SK-N-SH treated with all-trans-retinoic acid at 6 μM for 48 hours (cell line): ENCODE measurements around the gene BAK1.

ENCODE experiments used
- ATAC-seq: fragments of 200-7000 bp; cut with Tn5 transposase; 3 replicates; pipeline ENCODE4 v1.9.1; 2020; ENCODE audit warnings: mild to moderate bottlenecking, moderate library complexity
- ARNTL ChIP-seq: fragments of 450-650 bp; formaldehyde crosslinking; IDR thresholded peaks from 2 replicates; pipeline ENCODE4 v1.5.0; 2020; ENCODE audit warnings: low read depth, mild to moderate bottlenecking, moderate library complexity, borderline replicate concordance
- BACH2 ChIP-seq: fragments of 250-450 bp; sonication (Bioruptor Pico); IDR thresholded peaks from 2 replicates; pipeline ENCODE4 v1.9.0; 2021; ENCODE audit warnings: mild to moderate bottlenecking, borderline replicate concordance
- CREB5 ChIP-seq: fragments of 250-450 bp; sonication (Bioruptor Pico); IDR thresholded peaks from 2 replicates; pipeline ENCODE4 v1.5.1; 2020; ENCODE audit warnings: low read depth, mild to moderate bottlenecking, moderate library complexity
- CSDC2 ChIP-seq: fragments of 250-450 bp; sonication (Bioruptor Pico); IDR thresholded peaks from 2 replicates; pipeline ENCODE4 v1.5.0; 2020; ENCODE audit warnings: mild to moderate bottlenecking, moderate library complexity
- CSRNP3 ChIP-seq: fragments of 250-450 bp; sonication (Bioruptor Pico); IDR thresholded peaks from 2 replicates; pipeline ENCODE4 v1.5.1; 2021; ENCODE audit warnings: mild to moderate bottlenecking, moderate library complexity
- ESRRG ChIP-seq: fragments of 250-450 bp; sonication (Bioruptor Pico); IDR thresholded peaks from 2 replicates; pipeline ENCODE4 v1.6.1; 2021; ENCODE audit warnings: mild to moderate bottlenecking
- ISL1 ChIP-seq: fragments of 250-450 bp; sonication (Bioruptor Pico); IDR thresholded peaks from 2 replicates; pipeline ENCODE4 v2.1.2; 2022; ENCODE audit warnings: mild to moderate bottlenecking, moderate library complexity
- OSR1 ChIP-seq: fragments of 250-450 bp; sonication (Bioruptor Pico); IDR thresholded peaks from 2 replicates; pipeline ENCODE4 v1.8.0; 2022; ENCODE audit warnings: moderate library complexity, mild to moderate bottlenecking, inconsistent platforms
- PATZ1 ChIP-seq: fragments of 250-450 bp; sonication (Bioruptor Pico); IDR thresholded peaks from 2 replicates; pipeline ENCODE4 v1.8.0; 2020; ENCODE audit warnings: mild to moderate bottlenecking, moderate library complexity, borderline replicate concordance
- POU6F1 ChIP-seq: fragments of 250-450 bp; sonication (Bioruptor Pico); IDR thresholded peaks from 2 replicates; pipeline ENCODE4 v1.8.0; 2021; ENCODE audit warnings: low read depth, mild to moderate bottlenecking, moderate library complexity, borderline replicate concordance
- PPARA ChIP-seq: fragments of 250-450 bp; sonication (Bioruptor Pico); IDR thresholded peaks from 2 replicates; pipeline ENCODE4 v1.5.0; 2020; ENCODE audit warnings: mild to moderate bottlenecking, borderline replicate concordance
- SNAI2 ChIP-seq: fragments of 250-450 bp; sonication (Bioruptor Pico); IDR thresholded peaks from 2 replicates; pipeline ENCODE4 v1.5.0; 2020; ENCODE audit warnings: mild to moderate bottlenecking, moderate library complexity
- TCF4 ChIP-seq: fragments of 250-450 bp; sonication (Bioruptor Pico); IDR thresholded peaks from 2 replicates; pipeline ENCODE4 v1.8.0; 2021; ENCODE audit warnings: mild to moderate bottlenecking, moderate library complexity, borderline replicate concordance
- TOX ChIP-seq: fragments of 250-450 bp; sonication (Bioruptor Pico); IDR thresholded peaks from 2 replicates; pipeline ENCODE4 v1.8.0; 2021; ENCODE audit warnings: mild to moderate bottlenecking, moderate library complexity, borderline replicate concordance
- ZC3H10 ChIP-seq: fragments of 250-450 bp; sonication (Bioruptor Pico); IDR thresholded peaks from 2 replicates; pipeline ENCODE4 v1.5.1; 2021; ENCODE audit warnings: mild to moderate bottlenecking, moderate library complexity
- ZFP3 ChIP-seq: fragments of 250-450 bp; sonication (Bioruptor Pico); IDR thresholded peaks from 2 replicates; pipeline ENCODE4 v1.5.0; 2020; ENCODE audit warnings: mild to moderate bottlenecking, moderate library complexity
- ZFP30 ChIP-seq: fragments of 450-650 bp; formaldehyde crosslinking; IDR thresholded peaks from 2 replicates; pipeline ENCODE4 v1.5.0; 2022; ENCODE audit warnings: mild to moderate bottlenecking, moderate library complexity
- ZNF565 ChIP-seq: fragments of 450-650 bp; formaldehyde crosslinking; conservative IDR thresholded peaks from 2 replicates; pipeline ENCODE4 v1.5.0; 2020; ENCODE audit warnings: low read depth, mild to moderate bottlenecking, moderate library complexity
- ZNF70 ChIP-seq: fragments of 450-650 bp; formaldehyde crosslinking; IDR thresholded peaks from 2 replicates; pipeline ENCODE4 v1.5.0; 2020; ENCODE audit warnings: mild to moderate bottlenecking, moderate library complexity
- ZNF8 ChIP-seq: fragments of 450-650 bp; formaldehyde crosslinking; IDR thresholded peaks from 2 replicates; pipeline ENCODE4 v1.5.0; 2020; ENCODE audit warnings: mild to moderate bottlenecking, moderate library complexity

BAK1 gene

GRCh38 chr6:33570806-33571636 lies 9.1 kb downstream of the BAK1 start:
- no peak for TF ChIP-seq BACH2 (CRISPR knock-in tag)
- peak; percentile 99 for ATAC-seq

GRCh38 chr6:33568826-33569570 lies 11.1 kb downstream of the BAK1 start:
- TF ChIP-seq OSR1 (CRISPR knock-in tag): no peak
- TF ChIP-seq PATZ1: no peak
- no peak for TF ChIP-seq ZNF70 (CRISPR knock-in tag)
- TF ChIP-seq ZFP30 (CRISPR knock-in tag): no peak
- TF ChIP-seq PPARA (CRISPR knock-in tag): no peak
- no peak for TF ChIP-seq CSRNP3 (CRISPR knock-in tag)
- TF ChIP-seq ESRRG (CRISPR knock-in tag): no peak
- no peak for TF ChIP-seq SNAI2 (CRISPR knock-in tag)
- TF ChIP-seq ISL1 (CRISPR knock-in tag): no peak
- no peak for TF ChIP-seq ZFP3 (CRISPR knock-in tag)
- TF ChIP-seq TCF4 (CRISPR knock-in tag): no peak
- ATAC-seq: no peak

GRCh38 chr6:33567836-33568235 lies 12.2 kb downstream of the BAK1 start:
- no peak for ATAC-seq
- TF ChIP-seq ISL1 (CRISPR knock-in tag) (no peak), CSRNP3 (CRISPR knock-in tag) (no peak), CREB5 (no peak)
- TF ChIP-seq, all 23 proteins: peak for 0

- ATAC-seq: no peak
- TF ChIP-seq ZFP3 (CRISPR knock-in tag) (no peak), CSDC2 (CRISPR knock-in tag) (no peak), TOX (no peak), ZNF565 (CRISPR knock-in tag) (no peak), SNAI2 (CRISPR knock-in tag) (no peak), ZFP30 (CRISPR knock-in tag) (no peak), OSR1 (CRISPR knock-in tag) (no peak), TCF4 (CRISPR knock-in tag) (no peak), ZNF8 (no peak), ZC3H10 (CRISPR knock-in tag) (no peak), ARNTL (CRISPR knock-in tag) (no peak), POU6F1 (CRISPR knock-in tag) (no peak), ZNF70 (CRISPR knock-in tag) (no peak), PATZ1 (no peak)
Measured at GRCh38 chr6:33566182-33567084, 13.6 kb downstream of the BAK1 start.
